DLD1 (cell line): ENCODE data around the gene ZAP70.

Experiments
- in situ Hi-C: cut with HindIII; loops from 2 replicates; pipeline ENCODE4 v1.10.0; 2017; ENCODE audit warnings: low sequenced_read_pairs

Gene ZAP70

DNA sequence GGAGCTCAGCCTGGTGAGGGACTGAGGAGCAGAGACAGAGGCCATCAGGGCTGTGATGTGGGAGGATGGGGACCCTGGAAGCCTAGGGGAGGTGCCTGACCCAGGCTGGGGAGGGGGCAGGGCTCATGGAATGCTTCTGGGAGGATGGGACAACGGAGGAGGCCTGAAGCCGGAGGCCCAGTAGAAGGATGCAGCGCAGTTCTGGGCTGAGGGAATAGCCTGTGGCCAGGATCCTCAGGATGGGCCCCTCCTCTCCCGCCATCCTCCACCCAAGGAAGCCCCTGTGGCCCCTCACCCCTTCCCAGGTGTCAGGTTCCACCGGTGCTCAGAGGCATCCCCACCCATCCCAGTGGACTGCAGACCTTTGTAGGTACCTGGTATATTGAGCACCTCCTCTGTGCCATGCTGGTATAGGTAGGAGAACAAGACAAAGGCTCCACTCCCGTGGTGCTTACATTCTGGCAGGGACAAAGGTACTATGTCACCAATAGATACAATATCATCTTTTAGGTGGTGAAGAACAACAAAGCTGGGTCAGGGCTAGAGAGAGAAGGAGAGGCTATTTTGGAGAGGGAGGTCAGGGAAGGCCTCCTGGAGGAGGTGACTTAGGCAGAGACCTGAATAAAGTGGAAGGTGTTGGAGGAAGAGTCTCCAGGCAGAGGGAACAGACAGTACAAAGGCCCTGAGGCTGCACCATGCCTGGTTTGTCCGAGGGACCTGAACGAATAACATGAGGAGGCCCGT, 2.7 kb downstream of the ZAP70 start:
- in situ Hi-C loops: no loop called here

DNA sequence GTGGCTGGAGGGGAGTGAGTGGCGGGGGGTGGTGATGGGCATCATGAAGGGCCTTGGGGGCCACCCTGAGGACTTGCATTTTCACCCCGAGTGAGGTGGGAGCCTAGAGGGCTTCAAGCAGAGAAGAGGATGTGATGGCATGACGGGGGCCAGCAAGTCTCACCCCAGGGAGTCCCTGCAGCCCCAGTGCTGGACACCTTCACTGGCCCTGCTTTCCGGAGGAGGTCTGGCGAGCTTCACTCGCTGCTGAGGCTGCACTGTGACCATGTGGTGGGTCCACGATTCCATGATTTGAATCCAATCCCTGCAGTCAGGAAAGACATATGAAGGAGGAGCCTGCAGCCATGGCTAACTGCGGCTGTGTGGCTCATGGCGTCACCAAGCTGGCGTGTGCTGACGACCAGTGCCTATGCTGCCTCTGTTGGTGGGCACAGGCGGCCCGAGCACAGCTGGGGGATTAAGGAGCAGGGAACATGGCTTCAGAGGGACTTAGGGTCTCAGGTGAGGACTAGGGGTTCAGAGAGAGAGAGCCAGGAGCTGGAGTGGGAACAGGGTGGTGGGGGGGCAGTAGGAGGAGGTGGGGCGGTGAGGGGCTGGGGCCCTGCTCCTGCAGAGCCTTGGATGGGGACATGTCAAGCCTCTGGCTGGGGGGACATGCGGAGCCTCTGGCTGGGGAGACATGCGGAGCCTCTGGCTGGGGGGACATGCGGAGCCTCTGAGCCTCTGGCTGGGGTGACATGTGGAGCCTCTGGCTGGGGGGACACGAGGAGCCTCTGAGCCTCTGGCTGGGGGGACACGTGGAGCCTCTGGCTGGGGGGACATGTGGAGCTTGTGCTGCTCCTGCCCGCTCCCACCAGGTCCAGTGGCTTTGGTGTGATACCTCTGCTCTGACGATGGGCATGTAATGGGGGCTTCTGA, 3.6 kb downstream of the ZAP70 start:
- in situ Hi-C loops: no loop called here

DNA sequence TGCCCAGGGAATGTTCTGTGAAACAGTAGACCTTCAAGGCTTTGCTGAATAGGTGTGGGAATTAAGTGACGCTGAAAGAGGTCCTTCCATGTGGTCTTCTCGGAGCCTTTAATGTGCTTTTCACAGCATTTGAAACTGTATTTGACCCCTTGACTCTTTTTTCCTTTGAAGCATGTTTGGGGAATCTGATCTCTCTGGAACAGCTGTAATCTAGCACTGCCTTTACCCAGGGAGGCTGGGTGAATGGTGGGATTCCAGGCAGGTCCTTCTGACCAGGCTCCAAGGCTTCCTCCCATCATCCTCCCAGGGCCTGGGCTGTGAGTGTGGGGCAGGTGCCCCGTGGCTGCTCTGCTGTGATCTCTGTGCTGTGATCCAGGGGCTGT, 4.2 kb downstream of the ZAP70 start:
- in situ Hi-C loops: no loop called here

DNA sequence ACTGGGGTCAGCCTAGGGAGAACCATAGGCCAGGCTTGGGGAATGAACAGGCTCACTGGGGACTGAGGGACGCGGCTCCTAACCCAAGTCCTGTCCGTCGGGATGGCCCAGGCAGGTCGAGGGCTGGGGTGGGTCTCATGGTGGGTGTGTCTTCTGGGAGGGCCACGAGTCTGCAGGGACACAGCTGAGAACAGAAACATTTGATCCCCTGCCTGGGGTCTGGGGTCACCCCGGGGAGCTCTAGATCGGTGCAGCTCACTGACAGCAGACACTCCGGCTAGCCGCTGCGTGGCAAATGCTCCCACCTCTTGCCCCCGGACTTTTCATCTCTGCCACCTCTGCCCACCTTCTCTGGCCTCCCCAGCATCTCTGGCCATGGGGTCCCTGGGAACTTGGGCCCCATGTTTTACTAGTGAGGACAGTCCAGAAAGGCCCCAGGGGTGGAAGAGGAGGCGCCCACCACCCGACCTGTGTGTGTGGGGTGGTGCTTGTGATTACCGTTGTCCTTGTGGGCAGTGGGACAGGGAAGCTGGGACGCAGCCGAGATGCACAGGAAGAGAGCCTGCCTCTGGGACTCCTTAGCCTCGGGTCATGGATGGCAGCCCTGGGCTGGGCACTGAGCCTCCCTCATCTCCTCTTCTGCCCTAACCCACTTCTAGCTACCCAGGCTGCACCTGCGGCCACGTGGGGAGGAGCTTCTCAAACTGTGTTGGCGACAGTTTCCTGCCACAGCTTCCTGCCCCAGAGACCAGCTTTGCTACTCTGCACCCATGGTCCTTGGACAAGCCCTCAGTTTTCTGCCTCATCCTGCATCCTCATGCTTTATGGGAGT, 4.9 kb downstream of the ZAP70 start:
- in situ Hi-C loops: no loop called here

DNA sequence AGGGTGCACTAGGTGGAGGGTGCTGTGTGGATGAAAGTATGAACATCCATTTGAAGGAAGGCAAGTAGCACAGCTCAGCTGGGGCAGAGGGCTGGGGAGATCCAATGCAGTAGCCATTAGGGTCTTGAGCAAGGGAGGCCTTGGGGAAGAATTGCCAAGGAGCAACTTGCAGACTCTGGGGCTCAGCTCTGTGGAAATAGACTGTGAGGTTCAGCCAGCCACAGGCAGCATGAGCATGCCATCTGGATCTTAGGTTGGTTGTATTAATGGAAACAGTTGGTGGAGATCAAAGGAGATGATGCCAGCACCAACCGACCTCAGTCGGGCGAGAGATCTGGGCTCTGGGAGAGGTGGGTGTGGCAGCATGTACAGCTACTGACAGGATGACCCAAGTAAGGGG, 5.6 kb downstream of the ZAP70 start:
- in situ Hi-C loops: no loop called here

DNA sequence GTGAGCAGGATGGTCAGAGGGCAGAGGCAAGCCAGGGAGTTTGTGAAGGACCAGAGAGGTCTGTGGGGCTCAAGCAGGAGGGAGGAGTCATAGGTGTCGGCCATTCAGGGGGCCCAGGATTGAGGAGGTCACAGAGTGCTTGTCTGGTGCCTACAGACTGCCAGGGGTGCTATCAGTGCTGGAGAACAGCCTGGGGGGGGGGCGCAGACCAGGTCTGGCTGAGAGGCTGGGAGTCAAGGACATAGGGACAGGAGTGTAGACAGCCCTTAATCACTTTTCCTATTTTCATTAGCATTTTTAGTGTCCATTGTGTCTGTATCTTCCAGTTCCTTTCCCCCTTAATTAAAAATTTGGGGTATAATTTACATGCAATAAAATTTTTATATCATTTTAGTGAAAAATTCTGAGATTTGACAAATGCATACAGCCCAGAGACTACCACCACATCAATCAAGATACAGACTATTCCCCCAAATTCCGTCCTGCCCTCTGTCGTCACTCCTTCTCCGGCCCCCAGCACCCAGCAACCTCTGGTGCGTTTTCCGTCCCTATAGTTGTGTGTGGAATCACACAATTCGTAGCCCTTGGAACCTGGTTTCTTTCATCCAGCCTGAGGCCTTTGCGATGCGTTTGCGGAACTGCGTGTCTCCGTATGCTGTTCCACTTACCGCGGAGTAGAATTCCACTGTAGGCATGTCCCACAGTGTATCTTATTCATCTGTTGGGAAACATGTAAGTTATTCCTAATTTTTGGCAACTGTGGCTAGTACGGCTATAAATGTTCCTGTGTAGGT, 6.2 kb downstream of the ZAP70 start:
- in situ Hi-C loops: no loop called here

DNA sequence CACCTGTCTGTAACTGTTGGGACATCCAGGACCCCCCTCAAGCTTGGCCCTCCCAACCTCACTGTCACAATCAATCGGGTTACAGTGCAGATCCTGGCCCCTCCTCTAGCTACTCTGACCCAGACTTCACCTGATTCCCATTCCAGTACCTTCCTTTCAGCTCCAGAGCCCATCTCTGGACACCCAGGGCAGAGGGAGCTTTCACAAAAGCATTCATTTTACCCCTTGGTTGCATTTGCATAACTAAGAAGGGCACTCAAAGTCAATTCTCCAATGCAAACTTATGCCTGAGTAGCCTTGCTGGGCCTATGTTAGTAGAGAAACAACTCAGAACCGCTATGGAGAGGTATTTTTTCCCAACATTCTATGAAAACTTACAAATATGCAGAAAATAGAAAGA, 7.4 kb downstream of the ZAP70 start:
- in situ Hi-C loops: no loop called here

DNA sequence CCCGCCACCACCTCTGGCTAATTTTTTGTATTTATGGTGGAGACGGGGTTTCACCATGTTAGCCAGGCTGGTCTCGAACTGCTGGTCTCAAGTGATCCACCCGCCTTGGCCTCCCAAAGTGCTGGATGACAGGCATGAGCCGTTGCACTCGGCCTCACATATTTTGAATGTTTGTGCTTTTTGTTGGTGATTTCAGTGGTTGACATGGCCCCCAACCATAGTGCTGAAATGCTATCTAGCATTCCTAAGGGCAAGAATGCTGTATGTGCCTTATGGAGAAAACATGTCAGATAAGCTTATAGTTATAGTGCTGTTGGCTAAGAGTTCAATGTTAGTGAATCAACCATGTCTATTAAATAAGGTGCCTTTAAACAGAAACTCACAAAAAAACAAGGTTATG, 8.9 kb downstream of the ZAP70 start:
- in situ Hi-C loops: no loop called here

DNA sequence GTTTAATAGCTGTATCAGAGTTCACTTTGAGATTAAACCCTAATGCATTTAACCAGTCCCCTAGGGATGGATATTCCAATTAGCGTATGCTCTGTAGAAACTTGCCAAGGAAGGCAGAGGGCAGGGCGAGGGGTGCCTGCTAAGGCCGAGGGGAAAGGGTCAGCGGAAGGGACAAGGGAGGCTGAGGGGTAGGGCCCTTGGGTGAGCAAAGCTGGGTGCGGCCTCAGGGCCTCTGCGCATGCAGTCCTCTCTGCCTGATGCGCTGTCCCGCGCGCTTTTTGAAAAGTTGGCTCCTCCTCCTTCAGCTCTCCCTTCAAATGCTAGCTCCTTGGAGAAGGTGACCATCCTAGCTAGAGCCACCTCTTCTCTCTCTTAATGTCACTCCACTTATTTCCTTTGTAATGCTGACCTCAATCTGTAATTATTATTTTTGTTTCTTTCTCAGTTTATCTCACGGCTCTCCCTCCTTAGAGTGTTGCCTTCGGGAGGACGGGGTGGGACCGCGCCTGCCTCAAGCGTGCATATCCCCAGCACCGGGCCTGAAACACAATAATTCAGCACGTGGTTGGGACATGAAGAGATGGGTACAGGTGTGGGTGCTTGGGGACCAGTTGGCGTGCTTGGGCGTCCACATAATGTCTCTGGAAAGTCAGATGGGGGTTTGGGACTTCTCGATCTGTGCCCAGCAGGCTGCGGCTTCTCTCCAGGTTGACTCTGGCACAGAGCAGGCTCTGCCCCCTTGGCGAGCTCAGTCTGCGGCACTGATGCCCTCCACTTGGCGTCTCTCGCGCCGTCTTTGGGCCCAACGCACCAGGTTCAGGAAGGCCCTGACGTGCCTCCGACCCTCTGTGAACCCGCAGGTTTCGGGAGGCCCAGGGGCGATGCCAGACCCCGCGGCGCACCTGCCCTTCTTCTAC, 10.0 kb downstream of the ZAP70 start:
- in situ Hi-C loops: no loop called here

DNA sequence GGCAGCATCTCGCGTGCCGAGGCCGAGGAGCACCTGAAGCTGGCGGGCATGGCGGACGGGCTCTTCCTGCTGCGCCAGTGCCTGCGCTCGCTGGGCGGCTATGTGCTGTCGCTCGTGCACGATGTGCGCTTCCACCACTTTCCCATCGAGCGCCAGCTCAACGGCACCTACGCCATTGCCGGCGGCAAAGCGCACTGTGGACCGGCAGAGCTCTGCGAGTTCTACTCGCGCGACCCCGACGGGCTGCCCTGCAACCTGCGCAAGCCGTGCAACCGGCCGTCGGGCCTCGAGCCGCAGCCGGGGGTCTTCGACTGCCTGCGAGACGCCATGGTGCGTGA, 10.7 kb downstream of the ZAP70 start:
- in situ Hi-C loops: no loop called here

DNA sequence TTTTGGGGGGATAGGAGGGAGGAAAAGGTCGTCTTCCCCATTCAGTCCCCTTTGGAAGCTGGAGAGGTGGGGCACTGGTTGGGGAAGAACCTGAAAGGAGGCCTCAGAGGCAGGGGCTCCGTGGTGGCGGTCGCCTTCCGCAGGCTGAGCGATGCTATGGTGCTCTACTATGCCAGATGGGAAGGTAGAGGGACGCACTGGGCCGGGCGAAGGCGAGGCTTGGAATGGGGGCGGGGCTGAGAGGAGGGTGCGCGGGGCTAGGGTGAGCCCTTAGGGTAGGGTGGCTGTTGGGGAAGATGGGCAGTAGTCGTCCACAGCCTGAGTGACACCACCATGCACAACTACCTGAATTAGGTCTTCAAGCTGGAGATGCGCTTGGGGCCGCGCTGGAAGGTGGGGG, 11.1 kb downstream of the ZAP70 start:
- in situ Hi-C loops: no loop called here

DNA sequence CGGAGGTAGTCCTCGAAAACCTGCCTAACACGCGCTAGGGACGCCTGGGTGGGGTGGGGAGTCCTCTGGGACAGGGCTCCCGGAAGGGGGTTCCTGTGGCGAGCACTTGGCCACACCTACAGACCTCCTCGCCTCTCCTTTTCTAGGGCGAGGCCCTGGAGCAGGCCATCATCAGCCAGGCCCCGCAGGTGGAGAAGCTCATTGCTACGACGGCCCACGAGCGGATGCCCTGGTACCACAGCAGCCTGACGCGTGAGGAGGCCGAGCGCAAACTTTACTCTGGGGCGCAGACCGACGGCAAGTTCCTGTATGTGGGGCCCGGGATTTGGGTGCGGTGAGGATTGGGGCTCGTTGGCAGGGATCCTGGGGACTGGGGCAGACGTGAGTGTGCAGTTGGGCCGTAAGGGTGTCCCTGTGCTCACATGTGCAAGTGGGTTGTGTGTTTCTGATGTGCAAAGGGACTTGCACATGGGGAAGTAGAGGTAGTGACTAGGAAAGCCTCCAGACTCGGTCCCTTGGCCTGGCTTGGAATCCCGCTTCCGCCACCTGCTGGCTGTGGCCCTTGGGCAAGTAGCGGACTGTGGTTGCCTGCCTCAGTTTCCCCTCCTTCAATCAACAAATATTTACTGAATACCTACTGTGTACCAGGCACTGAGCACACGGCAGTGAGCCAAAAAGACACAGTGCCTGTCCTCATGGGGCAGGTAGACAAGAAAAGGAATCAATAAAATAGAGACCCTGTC, 11.7 kb downstream of the ZAP70 start:
- in situ Hi-C loops: no loop called here

DNA sequence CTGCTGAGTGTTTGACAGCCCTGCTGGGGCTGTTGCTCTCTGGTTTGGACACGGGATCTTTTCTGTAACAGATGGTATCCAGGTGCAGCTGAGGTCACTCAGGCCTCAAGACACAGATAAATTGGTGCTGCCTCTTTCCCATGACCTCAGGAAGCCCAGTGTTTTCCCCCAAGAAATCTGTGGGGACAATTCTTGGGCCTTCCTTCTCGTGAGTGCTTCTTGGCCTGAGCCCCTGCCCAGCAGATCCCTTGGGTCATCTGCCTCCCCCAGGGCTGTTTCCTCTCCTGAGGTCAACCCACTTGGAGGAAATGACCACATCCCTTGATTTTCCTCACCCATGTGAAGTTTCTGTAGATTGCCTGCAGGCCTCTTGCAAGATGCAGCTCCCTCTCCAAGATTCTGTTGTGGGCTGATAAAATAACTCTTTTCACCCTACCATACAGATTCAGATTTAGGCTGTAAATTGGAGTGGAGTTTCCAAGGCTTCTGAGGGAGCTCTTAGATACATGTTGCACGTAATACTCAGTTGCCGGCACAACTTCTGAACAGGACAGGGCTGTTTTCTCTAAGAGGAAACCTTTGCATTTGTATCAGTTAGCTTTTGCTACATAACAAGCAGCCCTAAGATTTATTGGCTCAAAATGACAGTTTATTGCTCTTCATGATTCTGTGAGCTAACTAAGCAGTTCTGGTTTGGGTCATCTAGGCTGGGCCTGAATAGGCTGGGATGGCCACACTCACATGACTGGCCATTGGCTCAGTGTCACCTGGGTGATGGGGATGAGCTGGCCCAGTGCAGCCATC, 13.1 kb downstream of the ZAP70 start:
- in situ Hi-C loops: no loop called here

DNA sequence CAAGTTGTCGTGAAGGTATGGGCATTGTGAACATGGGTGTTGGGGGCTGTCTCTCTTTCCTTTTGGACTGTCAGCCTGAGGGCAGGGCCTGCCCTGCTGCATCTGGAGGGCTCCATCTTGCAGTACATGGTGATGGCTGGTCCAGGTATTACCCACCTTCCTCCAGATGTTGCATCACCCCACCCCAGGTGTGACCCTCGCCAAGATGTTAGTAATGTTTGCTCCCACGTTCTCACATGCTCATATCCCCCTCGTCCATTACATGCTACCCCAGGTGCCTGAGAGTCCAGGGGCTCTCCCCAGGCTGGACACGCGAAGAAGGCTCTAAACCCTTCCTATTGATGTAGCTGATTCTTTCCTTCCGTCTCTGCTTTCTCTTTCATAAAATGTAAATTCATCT, 13.9 kb downstream of the ZAP70 start:
- in situ Hi-C loops: no loop called here

DNA sequence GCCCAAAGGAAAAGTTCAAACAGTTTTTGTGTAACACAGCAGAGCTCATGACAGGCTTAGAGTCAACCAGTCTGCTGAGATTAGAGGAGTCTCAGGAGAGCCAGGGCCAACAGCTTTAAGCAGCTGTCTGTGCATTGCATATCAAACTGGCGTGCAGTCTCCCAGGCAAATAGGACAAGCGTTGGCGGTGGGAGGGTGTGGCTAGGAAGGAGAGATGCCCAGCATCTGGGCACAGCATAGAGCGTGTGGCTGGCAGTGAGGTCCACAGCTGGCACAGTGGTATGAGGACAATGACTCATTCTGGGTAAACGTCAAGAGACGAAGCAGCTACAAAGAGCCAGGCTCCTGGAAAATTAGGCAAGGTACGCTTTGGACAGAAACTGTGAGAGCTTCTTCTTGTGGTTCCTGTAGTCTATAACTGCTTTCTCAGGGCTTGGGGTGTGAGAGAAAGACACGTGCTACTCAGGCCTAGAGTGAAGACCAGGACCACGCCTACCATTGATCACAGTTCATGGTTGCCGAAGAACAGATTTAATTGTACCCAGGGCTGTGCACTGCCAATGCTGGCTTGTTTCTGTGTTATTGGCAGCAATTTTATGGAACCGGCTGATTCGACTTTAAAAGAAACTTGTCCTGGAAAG, 14.8 kb downstream of the ZAP70 start:
- in situ Hi-C loops: no loop called here

DNA sequence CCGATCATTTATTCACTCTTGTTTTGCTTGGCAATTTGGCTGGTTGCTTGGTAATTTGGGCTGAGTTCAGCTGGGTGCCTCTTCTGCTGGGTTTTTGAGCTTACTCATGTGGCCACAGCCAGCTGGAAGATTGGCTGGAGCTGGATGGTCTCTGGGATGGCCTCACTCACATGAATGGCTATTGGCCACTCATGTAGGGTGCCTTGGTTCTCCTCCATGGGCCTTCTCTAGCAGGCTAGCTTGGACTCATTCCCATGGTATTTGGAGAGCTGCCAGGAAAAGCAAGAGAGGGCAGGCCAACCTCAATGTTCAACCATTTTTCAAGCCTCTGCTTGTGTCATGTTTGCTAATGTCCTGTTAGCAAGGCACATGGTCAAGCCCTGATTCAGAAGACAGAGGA, 16.9 kb downstream of the ZAP70 start:
- in situ Hi-C loops: no loop called here

DNA sequence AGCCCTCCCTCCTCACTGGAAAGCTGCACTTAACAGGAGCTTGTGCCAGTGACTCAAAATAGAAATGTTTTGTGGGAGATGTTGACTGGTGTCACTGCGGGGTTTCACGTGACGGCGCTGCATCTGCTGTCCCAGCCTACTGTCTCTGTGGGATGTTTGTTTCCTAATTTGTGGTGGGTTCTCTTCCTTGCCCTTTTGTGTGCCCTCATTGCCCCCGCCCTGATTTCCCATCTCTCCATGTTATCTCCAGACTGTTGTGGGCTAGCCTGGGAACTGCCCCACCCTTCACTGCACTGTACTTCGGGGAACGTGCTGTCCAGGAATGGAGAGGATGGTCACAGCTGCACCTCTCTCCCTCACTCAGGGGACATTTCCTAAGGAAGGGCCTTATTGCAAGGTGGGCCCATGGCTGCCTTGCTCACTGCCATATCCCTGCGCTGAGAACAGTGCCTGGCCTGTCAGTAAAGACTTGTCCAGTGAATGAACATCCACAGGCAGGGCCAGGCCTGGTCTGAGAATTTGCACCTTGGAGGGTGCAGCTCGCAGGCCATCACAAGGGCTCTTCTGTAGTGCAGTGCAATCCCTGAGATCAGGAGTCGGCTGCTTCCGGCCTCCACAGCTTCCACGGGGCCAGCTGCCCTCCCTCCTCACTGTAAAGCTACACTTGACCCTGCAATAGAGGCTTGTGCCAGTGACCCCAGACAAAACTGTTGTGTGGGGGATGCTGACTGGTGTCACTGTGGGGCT, 18.1 kb downstream of the ZAP70 start:
- in situ Hi-C loops: no loop called here
